Measurements from ENCODE around the gene HIVEP2. TPM values are rescaled to one million over a fixed set of nuclear protein-coding genes. Genes with fewer than 3 reads are reported as not detected.

The HIVEP2 gene
- total RNA-seq, 1 experiment from 2014 or later: 4.2 TPM

- Histone ChIP-seq H3T11ph (ENCODE audit: low read length) (no peak overlapping the region), H3K27me3 (ENCODE audit: insufficient read depth, low read length) (no peaks in the 10 kb centered on the region), H3K79me2 (ENCODE audit: insufficient read depth, low read length) (no peaks in the 10 kb centered on the region), H2AK5ac (ENCODE audit: insufficient read length, low read length) (no peak overlapping the region), H4K91ac (ENCODE audit: insufficient read length, low read depth, low read length) (no peak overlapping the region), H3K27ac (ENCODE audit: insufficient read length, low read depth, low read length) (no peak overlapping the region), H4K20me1 (ENCODE audit: control insufficient read depth, insufficient read depth, insufficient read length) (no peaks in the 10 kb centered on the region), H3K9ac (ENCODE audit: extremely low read depth, insufficient read length, low read length) (no peak overlapping the region), H2AFZ (ENCODE audit: low read length) (no peak overlapping the region), H3K23ac (ENCODE audit: insufficient read length, low read depth, low read length) (no peak overlapping the region), H3K4ac (ENCODE audit: low read depth, low read length) (no peak overlapping the region), H4K8ac (replicated peaks; ENCODE audit: insufficient read length, low read depth, low read length) (no peak overlapping the region), H3K79me1 (ENCODE audit: insufficient read depth, low read depth, low read length, poor library complexity, severe bottlenecking) (no peaks in the 10 kb centered on the region), H2BK120ac (ENCODE audit: low read depth, low read length, poor library complexity, severe bottlenecking) (no peak overlapping the region), H2BK5ac (ENCODE audit: insufficient read length, low read length) (no peak overlapping the region), H3K4me1 (ENCODE audit: insufficient read depth, low read length) (peaks cover 7% of the 10 kb centered on the region; the same call in 1 of the 2 replicates), H2BK15ac (ENCODE audit: low read depth, low read length) (no peak overlapping the region), H4K5ac (ENCODE audit: insufficient read length, low read depth, low read length) (no peak overlapping the region), H3K4me2 (ENCODE audit: insufficient read depth, insufficient read length, low read length) (no peak overlapping the region), H2BK12ac (ENCODE audit: insufficient read length, low read depth, low read length) (no peak overlapping the region), H3K14ac (ENCODE audit: insufficient read depth, low read length) (no peak overlapping the region), H3K56ac (ENCODE audit: insufficient read length, low read depth, low read length) (no peak overlapping the region), H3K9me3 (ENCODE audit: control insufficient read depth, low read depth, low read length) (no peaks in the 10 kb centered on the region), H3K23me2 (ENCODE audit: insufficient read length, low read depth, low read length, poor library complexity, severe bottlenecking) (no peaks in the 10 kb centered on the region), H3K18ac (ENCODE audit: insufficient read length, low read depth, low read length) (no peak overlapping the region), H2BK20ac (ENCODE audit: low read depth, low read length, poor library complexity, severe bottlenecking) (no peak overlapping the region)
- no CpG with 5 or more reads among the region's 6 CpGs for WGBS (ENCODE audit: extremely low coverage, insufficient read length, low lambda C conversion rate)
- H3K27me3 Mint-ChIP-seq (ENCODE audit: low read depth): no peaks in the 10 kb centered on the region
- H3K9me3 Mint-ChIP-seq: no peaks in the 10 kb centered on the region
- no peak overlapping the region for H3K27ac Mint-ChIP-seq
- peaks cover 22 to 23% of the 10 kb centered on the region in 2 experiments for H3K4me1 Mint-ChIP-seq
- no peak overlapping the region for H3K4me3 Mint-ChIP-seq
- no peaks in the 10 kb centered on the region for H3K36me3 Mint-ChIP-seq (ENCODE audit: insufficient read depth in 1 of 3, low read depth in 3 of 3)
- no peak for DNase-seq
- no peak for TF ChIP-seq CTCF (conservative IDR thresholded peaks at IDR 0.05)
Measured at GRCh38 chr6:142879076-142879475, 65.9 kb downstream of the HIVEP2 start.
